SK-N-SH (cell line): ENCODE results near the gene PAPOLG. TPM values are rescaled to one million over a fixed set of nuclear protein-coding genes. Genes with fewer than 3 reads are reported as not detected.

Experiments
- CTCF ChIA-PET: fragments of 300-600, 350-600 bp; formaldehyde crosslinking; extraction: SDS; loops from one replicate; lab custom pipeline; 2021; lab: Yijun Ruan, JAX
- POLR2A ChIA-PET: fragments of 350-600 bp; sonication (Branson Sonifier 250); formaldehyde crosslinking; extraction: SDS; loops from one replicate; lab custom pipeline; 2020; ENCODE audit warnings: antibody characterized with exemption, inconsistent platforms; lab: Yijun Ruan, JAX
- DNase-seq: peaks from one replicate; pipeline ENCODE4 v3.0.0; 2012
- H2AFZ ChIP-seq: fragments of 200-600 bp; sonication (generic); 2 replicates; pipeline ENCODE4 v1.8.1; 2016; ENCODE audit warnings: antibody characterized with exemption, mild to moderate bottlenecking, low read depth
- H3F3A ChIP-seq: fragments of 200-600 bp; sonication (generic); replicated peaks from 2 replicates; pipeline ENCODE3; 2016; ENCODE audit warnings: antibody characterized with exemption, mild to moderate bottlenecking; ENCODE audit not compliant: insufficient read depth
- H3K27ac ChIP-seq, 2 experiments: fragments of 200-500 bp in 1 of 2; fragments of 200-600 bp in 1 of 2; sonication (Bioruptor generic) in 1 of 2; sonication (generic), shearing (Covaris generic) in 1 of 2; 2 replicates each; pipeline versions ENCODE4 v1.5.1 to v1.6.1; 2014 to 2016; ENCODE audit warnings: low read depth in 2 of 2, inconsistent platforms in 1 of 2, low read length in 1 of 2, mild to moderate bottlenecking in 1 of 2, mixed read lengths in 1 of 2
- H3K27me3 ChIP-seq: fragments of 200-600 bp; sonication (generic), shearing (Covaris generic); 2 replicates; pipeline ENCODE4 v1.6.1; 2016; ENCODE audit warnings: mixed run types; ENCODE audit not compliant: insufficient read depth
- H3K36me3 ChIP-seq, 2 experiments: fragments of 200-500 bp in 1 of 2; fragments of 200-600 bp in 1 of 2; sonication (Bioruptor generic) in 1 of 2; sonication (generic) in 1 of 2; replicated peaks in 1 of 2; 2 replicates each; pipeline versions ENCODE3 to v1.5.1; 2014 to 2016; ENCODE audit warnings: low read length in 1 of 2, mild to moderate bottlenecking in 1 of 2; ENCODE audit not compliant: insufficient read depth in 2 of 2, control insufficient read depth in 1 of 2
- H3K4me1 ChIP-seq, 2 experiments: fragments of 200-500 bp in 1 of 2; fragments of 200-600 bp in 1 of 2; sonication (Bioruptor generic) in 1 of 2; sonication (generic), shearing (Covaris generic) in 1 of 2; 2 replicates each; pipeline versions ENCODE4 v1.5.1 to v1.6.1; 2014 to 2016; ENCODE audit warnings: low read depth in 1 of 2, low read length in 1 of 2, mixed run types in 1 of 2; ENCODE audit not compliant: insufficient read depth in 2 of 2, control insufficient read depth in 1 of 2
- H3K4me2 ChIP-seq: fragments of 200-600 bp; sonication (generic), shearing (Covaris generic); 2 replicates; pipeline ENCODE4 v1.6.1; 2017; ENCODE audit warnings: mixed run types
- H3K4me3 ChIP-seq, 2 experiments: fragments of 200-500 bp in 1 of 2; fragments of 200-600 bp in 1 of 2; sonication (Bioruptor generic) in 1 of 2; sonication (generic), shearing (Covaris generic) in 1 of 2; 2 replicates each; pipeline versions ENCODE4 v1.5.1 to v1.8.1; 2014 to 2016; ENCODE audit warnings: low read depth in 2 of 2, inconsistent platforms in 1 of 2, low read length in 1 of 2, mild to moderate bottlenecking in 1 of 2, mixed read lengths in 1 of 2, moderate library complexity in 1 of 2
- H3K79me2 ChIP-seq: fragments of 200-600 bp; sonication (generic); 2 replicates; pipeline ENCODE4 v1.8.1; 2017; ENCODE audit warnings: mild to moderate bottlenecking; ENCODE audit not compliant: insufficient read depth
- H3K9ac ChIP-seq: fragments of 200-600 bp; sonication (generic); 2 replicates; pipeline ENCODE4 v1.6.1; 2017; ENCODE audit warnings: mixed run types
- H3K9me2 ChIP-seq: fragments of 200-600 bp; sonication (generic); 2 replicates; pipeline ENCODE4 v1.6.1; 2017; ENCODE audit warnings: mixed run types
- H3K9me3 ChIP-seq: fragments of 200-600 bp; sonication (generic); 2 replicates; pipeline ENCODE4 v1.6.1; 2017; ENCODE audit warnings: mixed run types, mild to moderate bottlenecking, moderate library complexity
- H4K20me1 ChIP-seq: fragments of 200-600 bp; sonication (generic); 2 replicates; pipeline ENCODE4 v1.6.1; 2017; ENCODE audit warnings: mild to moderate bottlenecking, mixed run types; ENCODE audit not compliant: insufficient read depth
- CHD2 ChIP-seq: fragments of 150-350 bp; IDR thresholded peaks from 2 replicates; pipeline ENCODE4 v1.6.1; 2018; ENCODE audit warnings: low read length; ENCODE audit not compliant: partially characterized antibody
- FOXJ3 ChIP-seq: sonication (generic); formaldehyde crosslinking; IDR thresholded peaks from 2 replicates; pipeline ENCODE4 v1.5.1; 2020; ENCODE audit warnings: mild to moderate bottlenecking, missing genetic modification reagents
- GATA2 ChIP-seq: sonication (generic); formaldehyde crosslinking; IDR thresholded peaks from 2 replicates; pipeline ENCODE4 v1.5.0; 2020; ENCODE audit warnings: mild to moderate bottlenecking, missing genetic modification reagents
- JUND ChIP-seq: IDR thresholded peaks from 2 replicates; pipeline ENCODE4 v1.4.0; 2012
- NFIC ChIP-seq: IDR thresholded peaks from 2 replicates; pipeline ENCODE4 v1.4.0; 2012; ENCODE audit warnings: borderline replicate concordance
- NRF1 ChIP-seq: IDR thresholded peaks from 2 replicates; pipeline ENCODE4 v1.6.1; 2012; ENCODE audit warnings: low read depth, mild to moderate bottlenecking, low read length
- POLR2AphosphoS5 ChIP-seq: IDR thresholded peaks from 2 replicates; pipeline ENCODE4 v1.6.1; 2012; ENCODE audit warnings: low read depth, low read length
- RXRA ChIP-seq: IDR thresholded peaks from 2 replicates; pipeline ENCODE4 v1.4.0; 2012; ENCODE audit warnings: low read depth, mild to moderate bottlenecking, borderline replicate concordance
- SIN3A ChIP-seq: IDR thresholded peaks from 2 replicates; pipeline ENCODE4 v1.6.1; 2012; ENCODE audit warnings: low read depth, mild to moderate bottlenecking, low read length, moderate library complexity, borderline replicate concordance
- TAF1 ChIP-seq: IDR thresholded peaks from 2 replicates; pipeline ENCODE4 v1.6.1; 2012; ENCODE audit warnings: low read depth, mild to moderate bottlenecking, low read length, moderate library complexity, borderline replicate concordance
- TEAD4 ChIP-seq: IDR thresholded peaks from 2 replicates; pipeline ENCODE4 v1.4.0; 2012; ENCODE audit warnings: mild to moderate bottlenecking, borderline replicate concordance; ENCODE audit not compliant: insufficient read depth
- YY1 ChIP-seq: IDR thresholded peaks from 2 replicates; pipeline ENCODE4 v1.4.0; 2012; ENCODE audit warnings: low read depth, mild to moderate bottlenecking
- WGBS: methylation state at CpG from one replicate; pipeline ENCODE4 v1.1.6; 2017; ENCODE audit warnings: low lambda C conversion rate; 5-methylcytosine and 5-hydroxymethylcytosine counted together
- polyA plus RNA-seq, 3 experiments: library from polyadenylated mRNA; depleted of rRNA; stranded (reverse); fragments of >200 nt; gene quantifications; 2 replicates each; pipeline ENCODE4 v1.2.3, GENCODE V29; 2012
- TF ChIP-seq, protein P1 (sequence below): fragments of 150-350 bp; IDR thresholded peaks from 2 replicates; pipeline ENCODE4 v1.6.1; 2016; ENCODE audit warnings: mild to moderate bottlenecking, low read depth, low read length
- TF ChIP-seq, protein P2 (sequence below): IDR thresholded peaks from 2 replicates; pipeline ENCODE4 v1.4.0; 2012; ENCODE audit warnings: low read depth
- TF ChIP-seq, protein P3 (sequence below): IDR thresholded peaks from 2 replicates; pipeline ENCODE4 v1.6.1; 2012; ENCODE audit warnings: mild to moderate bottlenecking, low read depth, low read length, moderate library complexity
- TF ChIP-seq, protein P4 (sequence below): fragments of 200-600 bp; sonication (generic); IDR thresholded peaks from 2 replicates; pipeline ENCODE4 v1.6.1; 2017; ENCODE audit warnings: antibody characterized with exemption, mild to moderate bottlenecking, moderate library complexity
- TF ChIP-seq, protein P5 (sequence below): IDR thresholded peaks from 2 replicates; pipeline ENCODE4 v1.4.0; 2012; ENCODE audit warnings: low read depth, borderline replicate concordance

Gene PAPOLG
- polyA plus RNA-seq, 1 of the 3 experiments (the other 2 are of a cell fraction), result 2.1 TPM

DNA sequence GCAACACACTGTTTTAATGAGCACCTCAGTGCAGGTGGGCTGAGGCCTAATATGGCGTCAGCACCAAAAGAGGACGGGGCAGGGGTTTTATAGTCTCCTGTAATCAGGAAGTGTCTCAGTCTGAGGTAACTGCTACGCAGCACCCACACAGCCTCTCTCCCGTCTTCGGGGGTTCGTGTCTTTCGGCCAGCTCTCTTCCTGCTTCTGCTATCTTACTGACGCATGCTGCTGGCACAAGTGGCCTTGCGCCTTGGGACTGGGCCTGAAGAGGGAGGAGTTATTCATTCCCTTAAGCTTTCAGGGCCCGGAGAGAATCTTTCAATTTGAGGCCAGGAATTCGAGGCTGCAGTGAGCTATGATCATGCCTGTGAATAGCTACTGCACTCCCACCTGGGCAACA, 14.5 kb upstream of the PAPOLG start:
- DNase-seq, result no peak
- no peak overlapping the region for H3K4me3 ChIP-seq
- H3K27ac ChIP-seq, result no peak overlapping the region
- ChIA-PET POLR2A (no interaction called here), CTCF (no interaction called here)
- WGBS, result 87% methylated on average over 11 of the region's 11 CpGs
- no peak overlapping the region for H3K4me2 ChIP-seq
- H3K36me3 ChIP-seq, result no peaks in the 10 kb centered on the region
- no peaks in the 10 kb centered on the region for H3K27me3 ChIP-seq
- H3K9me2 ChIP-seq, result no peaks in the 10 kb centered on the region
- H2AFZ ChIP-seq, result no peak overlapping the region
- H4K20me1 ChIP-seq, result no peaks in the 10 kb centered on the region
- TF ChIP-seq, protein P1, sequence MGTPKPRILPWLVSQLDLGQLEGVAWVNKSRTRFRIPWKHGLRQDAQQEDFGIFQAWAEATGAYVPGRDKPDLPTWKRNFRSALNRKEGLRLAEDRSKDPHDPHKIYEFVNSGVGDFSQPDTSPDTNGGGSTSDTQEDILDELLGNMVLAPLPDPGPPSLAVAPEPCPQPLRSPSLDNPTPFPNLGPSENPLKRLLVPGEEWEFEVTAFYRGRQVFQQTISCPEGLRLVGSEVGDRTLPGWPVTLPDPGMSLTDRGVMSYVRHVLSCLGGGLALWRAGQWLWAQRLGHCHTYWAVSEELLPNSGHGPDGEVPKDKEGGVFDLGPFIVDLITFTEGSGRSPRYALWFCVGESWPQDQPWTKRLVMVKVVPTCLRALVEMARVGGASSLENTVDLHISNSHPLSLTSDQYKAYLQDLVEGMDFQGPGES, result no peak
- TF ChIP-seq, protein P2, sequence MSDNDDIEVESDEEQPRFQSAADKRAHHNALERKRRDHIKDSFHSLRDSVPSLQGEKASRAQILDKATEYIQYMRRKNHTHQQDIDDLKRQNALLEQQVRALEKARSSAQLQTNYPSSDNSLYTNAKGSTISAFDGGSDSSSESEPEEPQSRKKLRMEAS, result no peak
- TF ChIP-seq NRF1, result no peak
- TF ChIP-seq, protein P3, sequence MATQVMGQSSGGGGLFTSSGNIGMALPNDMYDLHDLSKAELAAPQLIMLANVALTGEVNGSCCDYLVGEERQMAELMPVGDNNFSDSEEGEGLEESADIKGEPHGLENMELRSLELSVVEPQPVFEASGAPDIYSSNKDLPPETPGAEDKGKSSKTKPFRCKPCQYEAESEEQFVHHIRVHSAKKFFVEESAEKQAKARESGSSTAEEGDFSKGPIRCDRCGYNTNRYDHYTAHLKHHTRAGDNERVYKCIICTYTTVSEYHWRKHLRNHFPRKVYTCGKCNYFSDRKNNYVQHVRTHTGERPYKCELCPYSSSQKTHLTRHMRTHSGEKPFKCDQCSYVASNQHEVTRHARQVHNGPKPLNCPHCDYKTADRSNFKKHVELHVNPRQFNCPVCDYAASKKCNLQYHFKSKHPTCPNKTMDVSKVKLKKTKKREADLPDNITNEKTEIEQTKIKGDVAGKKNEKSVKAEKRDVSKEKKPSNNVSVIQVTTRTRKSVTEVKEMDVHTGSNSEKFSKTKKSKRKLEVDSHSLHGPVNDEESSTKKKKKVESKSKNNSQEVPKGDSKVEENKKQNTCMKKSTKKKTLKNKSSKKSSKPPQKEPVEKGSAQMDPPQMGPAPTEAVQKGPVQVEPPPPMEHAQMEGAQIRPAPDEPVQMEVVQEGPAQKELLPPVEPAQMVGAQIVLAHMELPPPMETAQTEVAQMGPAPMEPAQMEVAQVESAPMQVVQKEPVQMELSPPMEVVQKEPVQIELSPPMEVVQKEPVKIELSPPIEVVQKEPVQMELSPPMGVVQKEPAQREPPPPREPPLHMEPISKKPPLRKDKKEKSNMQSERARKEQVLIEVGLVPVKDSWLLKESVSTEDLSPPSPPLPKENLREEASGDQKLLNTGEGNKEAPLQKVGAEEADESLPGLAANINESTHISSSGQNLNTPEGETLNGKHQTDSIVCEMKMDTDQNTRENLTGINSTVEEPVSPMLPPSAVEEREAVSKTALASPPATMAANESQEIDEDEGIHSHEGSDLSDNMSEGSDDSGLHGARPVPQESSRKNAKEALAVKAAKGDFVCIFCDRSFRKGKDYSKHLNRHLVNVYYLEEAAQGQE, result no peak
- TF ChIP-seq CHD2, result no peak
- no peak for TF ChIP-seq TAF1
- TF ChIP-seq GATA2 (CRISPR knock-in tag), result no peak
- TF ChIP-seq FOXJ3 (CRISPR knock-in tag), result no peak
- no peak for TF ChIP-seq TEAD4
- no peak for TF ChIP-seq SIN3A
- TF ChIP-seq RXRA, result no peak
- no peak for TF ChIP-seq YY1
- TF ChIP-seq, protein P4, sequence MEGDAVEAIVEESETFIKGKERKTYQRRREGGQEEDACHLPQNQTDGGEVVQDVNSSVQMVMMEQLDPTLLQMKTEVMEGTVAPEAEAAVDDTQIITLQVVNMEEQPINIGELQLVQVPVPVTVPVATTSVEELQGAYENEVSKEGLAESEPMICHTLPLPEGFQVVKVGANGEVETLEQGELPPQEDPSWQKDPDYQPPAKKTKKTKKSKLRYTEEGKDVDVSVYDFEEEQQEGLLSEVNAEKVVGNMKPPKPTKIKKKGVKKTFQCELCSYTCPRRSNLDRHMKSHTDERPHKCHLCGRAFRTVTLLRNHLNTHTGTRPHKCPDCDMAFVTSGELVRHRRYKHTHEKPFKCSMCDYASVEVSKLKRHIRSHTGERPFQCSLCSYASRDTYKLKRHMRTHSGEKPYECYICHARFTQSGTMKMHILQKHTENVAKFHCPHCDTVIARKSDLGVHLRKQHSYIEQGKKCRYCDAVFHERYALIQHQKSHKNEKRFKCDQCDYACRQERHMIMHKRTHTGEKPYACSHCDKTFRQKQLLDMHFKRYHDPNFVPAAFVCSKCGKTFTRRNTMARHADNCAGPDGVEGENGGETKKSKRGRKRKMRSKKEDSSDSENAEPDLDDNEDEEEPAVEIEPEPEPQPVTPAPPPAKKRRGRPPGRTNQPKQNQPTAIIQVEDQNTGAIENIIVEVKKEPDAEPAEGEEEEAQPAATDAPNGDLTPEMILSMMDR, result no peak
- no peak for TF ChIP-seq JUND
- TF ChIP-seq NFIC, result no peak
- TF ChIP-seq, protein P5, sequence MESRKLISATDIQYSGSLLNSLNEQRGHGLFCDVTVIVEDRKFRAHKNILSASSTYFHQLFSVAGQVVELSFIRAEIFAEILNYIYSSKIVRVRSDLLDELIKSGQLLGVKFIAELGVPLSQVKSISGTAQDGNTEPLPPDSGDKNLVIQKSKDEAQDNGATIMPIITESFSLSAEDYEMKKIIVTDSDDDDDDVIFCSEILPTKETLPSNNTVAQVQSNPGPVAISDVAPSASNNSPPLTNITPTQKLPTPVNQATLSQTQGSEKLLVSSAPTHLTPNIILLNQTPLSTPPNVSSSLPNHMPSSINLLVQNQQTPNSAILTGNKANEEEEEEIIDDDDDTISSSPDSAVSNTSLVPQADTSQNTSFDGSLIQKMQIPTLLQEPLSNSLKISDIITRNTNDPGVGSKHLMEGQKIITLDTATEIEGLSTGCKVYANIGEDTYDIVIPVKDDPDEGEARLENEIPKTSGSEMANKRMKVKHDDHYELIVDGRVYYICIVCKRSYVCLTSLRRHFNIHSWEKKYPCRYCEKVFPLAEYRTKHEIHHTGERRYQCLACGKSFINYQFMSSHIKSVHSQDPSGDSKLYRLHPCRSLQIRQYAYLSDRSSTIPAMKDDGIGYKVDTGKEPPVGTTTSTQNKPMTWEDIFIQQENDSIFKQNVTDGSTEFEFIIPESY, result no peak
- TF ChIP-seq POLR2AphosphoS5, result no peak
- no peaks in the 10 kb centered on the region for H3K9me3 ChIP-seq
- H3K79me2 ChIP-seq, result no peaks in the 10 kb centered on the region
- H3K9ac ChIP-seq, result no peak overlapping the region
- H3F3A ChIP-seq, result no peaks in the 10 kb centered on the region
- peaks cover 0 to 10% of the 10 kb centered on the region in 2 experiments; a peak in 1 of 4 replicates for H3K4me1 ChIP-seq
